T-helper 17 cell (primary cell): ENCODE data around the gene TFF2. TPM values are rescaled to one million over a fixed set of nuclear protein-coding genes. Genes with fewer than 3 reads are reported as not detected.

Experiments
- ATAC-seq: fragments of 150-1000 bp; cut with Tn5 transposase; 2 replicates; pipeline ENCODE4 v1.10.0; 2021; ENCODE audit warnings: mild to moderate bottlenecking, moderate library complexity
- DNase-seq, 3 donors: peaks; one replicate each; pipeline versions ENCODE4 v3.0.0 to v3.0.0-alpha.2; 2020 to 2021
- H3K9me3 ChIP-seq: one replicate; pipeline ENCODE4 v1.7.0; 2013; ENCODE audit warnings: low read length, mild to moderate bottlenecking; ENCODE audit not compliant: control insufficient read depth, poor library complexity, severe bottlenecking
- H3K27ac Mint-ChIP-seq: one replicate; pipeline ENCODE4 v1.8.0; 2022; ENCODE audit warnings: mild to moderate bottlenecking, moderate library complexity, mixed read lengths
- H3K27me3 Mint-ChIP-seq: one replicate; pipeline ENCODE4 v1.8.0; 2022; ENCODE audit warnings: mixed read lengths
- H3K36me3 Mint-ChIP-seq: one replicate; pipeline ENCODE4 v1.8.0; 2022; ENCODE audit warnings: low read depth, mixed read lengths
- H3K4me1 Mint-ChIP-seq: one replicate; pipeline ENCODE4 v1.8.0; 2022; ENCODE audit warnings: mild to moderate bottlenecking, mixed read lengths
- H3K4me3 Mint-ChIP-seq: one replicate; pipeline ENCODE4 v1.8.0; 2022; ENCODE audit warnings: mild to moderate bottlenecking, moderate library complexity, mixed read lengths
- total RNA-seq, 4 donors: library from RNA in 2 of 4; stranded (reverse) in 2 of 4; gene quantifications; one replicate each; pipeline ENCODE4 v1.2.3 and lab custom pipeline; 2022 to 2026

The TFF2 gene
- total RNA-seq, 2 donors from 2014 or later: not detected

DNA sequence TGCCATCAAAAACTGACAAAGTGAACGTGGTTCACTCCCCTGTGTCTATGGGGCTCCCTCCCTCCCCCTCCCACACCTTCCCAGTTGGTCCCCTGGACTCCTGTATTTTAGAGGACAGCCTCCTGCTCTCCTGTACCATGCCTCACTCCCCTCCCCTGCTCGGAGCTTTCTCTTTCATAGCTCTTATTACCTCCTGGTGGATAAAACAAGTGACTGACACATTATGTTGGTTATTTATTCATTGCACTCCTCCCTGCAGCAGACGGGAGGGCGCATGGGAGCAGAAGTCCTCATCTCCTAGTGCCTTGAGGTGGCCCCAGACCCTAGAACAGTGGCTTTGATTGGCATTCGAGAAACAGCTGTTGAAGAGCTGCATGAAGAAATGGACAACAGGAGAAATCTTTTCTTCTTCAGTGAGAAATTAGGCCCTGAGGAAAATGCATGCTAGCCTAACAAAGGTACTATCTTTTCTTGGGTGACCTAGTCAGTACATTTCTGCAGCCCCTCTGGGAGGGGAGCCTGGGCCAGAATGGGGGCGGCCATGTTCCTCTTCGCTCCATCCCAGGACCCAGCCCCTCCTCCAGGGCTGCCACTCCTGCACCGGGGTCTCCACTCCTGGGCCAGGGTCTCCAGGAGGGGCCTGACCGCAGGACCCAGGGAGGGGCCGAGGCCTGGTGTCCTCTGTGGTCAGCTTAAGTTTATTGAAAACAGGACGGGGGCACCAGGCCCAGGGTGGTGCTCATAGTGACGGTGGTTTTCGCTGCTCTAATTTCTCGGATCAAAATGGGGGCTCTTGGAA lies 16.8 kb upstream of the TFF2 start:
- Mint-ChIP-seq H3K27me3 (peaks cover 7% of the 10 kb centered on the region), H3K36me3 (no peaks in the 10 kb centered on the region), H3K27ac (no peak overlapping the region), H3K4me1 (peaks cover 11% of the 10 kb centered on the region), H3K4me3 (no peak overlapping the region)
- ATAC-seq: no peak
- H3K9me3 ChIP-seq: no peaks in the 10 kb centered on the region
- DNase-seq: no peak

DNA sequence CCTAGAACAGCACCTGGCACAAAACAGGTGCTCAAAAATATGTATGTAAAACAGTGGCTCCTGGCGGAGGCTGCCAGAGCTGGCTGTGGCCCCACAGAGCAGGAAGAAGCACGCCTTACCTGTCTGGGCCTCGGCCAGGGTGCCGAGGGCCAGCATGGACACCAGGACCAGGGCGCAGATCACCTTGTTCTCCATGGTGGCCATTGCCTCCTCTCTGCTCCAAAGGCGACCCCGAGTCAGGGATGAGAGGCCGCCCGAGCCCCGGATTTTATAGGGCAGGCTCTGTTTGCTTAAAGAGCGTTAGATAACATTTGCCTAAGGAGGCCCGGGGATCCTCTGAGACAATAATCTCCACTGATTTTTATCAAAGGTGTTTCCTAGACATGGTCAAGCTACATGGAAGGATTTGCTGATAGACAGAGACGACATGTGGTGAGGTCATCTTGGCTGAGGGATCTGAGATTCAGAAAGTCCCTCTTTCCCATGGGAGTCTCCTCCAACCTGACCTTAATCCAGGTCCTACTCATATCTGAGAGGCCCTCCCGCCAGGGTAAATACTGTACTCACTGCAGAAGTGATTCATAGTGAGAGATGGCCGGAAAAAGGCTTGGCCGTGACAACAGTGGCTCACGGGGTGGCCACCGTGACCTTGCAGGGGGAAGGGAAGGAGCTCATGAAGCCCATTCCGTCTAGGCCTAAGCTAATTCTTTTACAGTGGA lies 15.7 kb upstream of the TFF2 start, which contains the start of gene TFF1:
TSS of gene TFF1 (minus strand) at position 244 of the 719 bp plus-strand sequence. CDS start at position 204, 40 bp downstream.
- DNase-seq (no peak), ATAC-seq (no peak)
- peaks cover 14% of the 10 kb centered on the region for H3K27me3 Mint-ChIP-seq
- H3K36me3 Mint-ChIP-seq: no peaks in the 10 kb centered on the region
- H3K4me3 Mint-ChIP-seq: no peak within 1 kb of the TSS
- H3K9me3 ChIP-seq: no peaks in the 10 kb centered on the region
- peaks cover 8% of the 10 kb centered on the region for H3K4me1 Mint-ChIP-seq
- H3K27ac Mint-ChIP-seq: no peak within 1 kb of the TSS

DNA sequence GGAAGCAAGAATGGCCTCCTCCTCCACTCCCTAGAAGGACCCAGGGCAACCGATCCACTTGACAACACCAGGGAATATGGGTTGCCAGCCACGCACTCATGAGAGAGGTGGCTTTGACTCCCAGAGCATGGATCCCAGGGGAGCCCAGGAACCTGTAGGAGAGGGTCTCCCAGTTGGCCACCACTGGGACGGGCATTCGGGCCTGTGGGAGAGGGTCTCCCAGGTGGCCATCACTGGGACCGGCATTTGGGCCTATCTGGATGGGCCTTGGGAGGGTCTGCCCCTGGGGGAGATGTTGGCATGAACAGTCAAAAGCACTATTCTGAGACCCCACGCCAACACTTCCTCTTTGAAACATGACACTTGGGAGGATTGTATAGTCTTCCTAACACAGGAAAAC lies 15.0 kb upstream of the TFF2 start:
- Mint-ChIP-seq H3K27ac (no peak overlapping the region), H3K4me1 (peaks cover 7% of the 10 kb centered on the region), H3K4me3 (no peak overlapping the region), H3K27me3 (peaks cover 14% of the 10 kb centered on the region), H3K36me3 (no peaks in the 10 kb centered on the region)
- ATAC-seq (no peak), DNase-seq (no peak)
- no peaks in the 10 kb centered on the region for H3K9me3 ChIP-seq

DNA sequence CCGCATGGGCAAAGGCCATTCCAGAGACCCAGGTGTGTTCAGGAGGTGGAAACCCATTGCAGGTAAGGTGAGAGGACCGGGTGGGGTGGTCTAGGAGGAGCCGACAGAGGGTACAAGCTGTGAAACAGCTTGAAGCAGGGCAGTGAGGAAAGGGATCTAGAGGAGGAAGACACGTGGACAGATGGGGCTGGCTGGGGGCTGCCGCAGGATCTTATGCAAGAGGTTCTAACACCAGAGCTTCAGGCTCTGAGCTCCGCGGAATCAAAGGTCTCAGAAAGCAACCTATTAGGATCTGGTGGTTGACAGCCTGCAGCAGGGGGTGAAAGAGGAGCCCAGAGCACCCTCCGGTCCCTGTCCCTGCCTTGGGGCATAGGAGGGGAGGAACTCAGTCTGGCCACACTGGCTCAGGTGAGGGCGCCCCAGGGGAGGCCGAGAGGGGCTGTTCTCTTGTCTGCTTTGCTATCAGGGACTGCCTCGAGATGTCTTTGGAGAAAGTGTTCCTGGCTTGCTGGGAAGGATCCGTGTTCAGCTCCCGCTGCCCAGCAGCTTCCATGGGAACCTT lies 13.6 kb upstream of the TFF2 start:
- Mint-ChIP-seq H3K27me3 (peaks cover 14% of the 10 kb centered on the region), H3K27ac (no peak overlapping the region), H3K4me3 (no peak overlapping the region), H3K36me3 (no peaks in the 10 kb centered on the region), H3K4me1 (peaks cover 6% of the 10 kb centered on the region)
- DNase-seq (no peak), ATAC-seq (no peak)
- no peaks in the 10 kb centered on the region for H3K9me3 ChIP-seq

DNA sequence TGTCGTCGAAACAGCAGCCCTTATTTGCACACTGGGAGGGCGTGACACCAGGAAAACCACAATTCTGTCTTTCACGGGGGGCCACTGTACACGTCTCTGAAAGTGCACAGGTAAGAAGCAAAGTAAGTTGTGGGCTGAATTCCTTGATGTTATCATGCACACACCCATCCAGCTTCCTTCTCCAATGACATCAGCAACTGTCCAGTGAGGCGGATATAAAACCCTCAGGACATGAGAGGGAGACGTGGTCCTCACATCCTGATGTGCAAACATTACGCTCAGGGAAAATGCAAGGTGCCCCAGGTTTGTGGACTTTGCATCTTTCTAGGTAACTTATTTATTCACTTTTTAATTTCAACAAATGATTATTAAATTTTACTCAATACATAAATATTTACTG lies 12.5 kb upstream of the TFF2 start:
- ATAC-seq: no peak
- Mint-ChIP-seq H3K4me1 (peaks cover 5% of the 10 kb centered on the region), H3K36me3 (no peaks in the 10 kb centered on the region), H3K27me3 (peaks cover 14% of the 10 kb centered on the region), H3K4me3 (no peak overlapping the region), H3K27ac (no peak overlapping the region)
- no peaks in the 10 kb centered on the region for H3K9me3 ChIP-seq
- no peak for DNase-seq

DNA sequence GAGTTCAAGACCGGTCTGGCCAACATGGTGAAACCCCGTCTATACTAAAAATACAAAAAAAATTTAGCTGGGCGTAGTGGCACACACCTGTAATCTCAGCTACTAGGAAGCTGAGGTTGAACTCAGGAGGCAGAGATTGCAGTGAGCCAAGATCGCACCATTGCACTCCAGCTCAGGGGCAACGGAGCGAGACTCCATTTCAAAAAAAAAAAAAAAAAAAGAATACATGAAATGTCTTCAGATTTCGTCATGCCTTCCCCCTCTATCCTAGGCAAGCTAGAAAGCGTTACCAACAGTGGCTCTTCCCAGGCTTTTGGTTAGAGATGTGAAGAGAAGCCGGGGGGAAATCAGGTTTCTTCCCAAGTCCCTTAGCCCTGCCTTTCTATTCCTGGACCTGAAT lies 11.9 kb upstream of the TFF2 start:
- DNase-seq (no peak), ATAC-seq (no peak)
- Mint-ChIP-seq H3K4me1 (peaks cover 5% of the 10 kb centered on the region), H3K27me3 (peaks cover 14% of the 10 kb centered on the region), H3K27ac (no peak overlapping the region), H3K36me3 (no peaks in the 10 kb centered on the region), H3K4me3 (no peak overlapping the region)
- H3K9me3 ChIP-seq: no peaks in the 10 kb centered on the region

DNA sequence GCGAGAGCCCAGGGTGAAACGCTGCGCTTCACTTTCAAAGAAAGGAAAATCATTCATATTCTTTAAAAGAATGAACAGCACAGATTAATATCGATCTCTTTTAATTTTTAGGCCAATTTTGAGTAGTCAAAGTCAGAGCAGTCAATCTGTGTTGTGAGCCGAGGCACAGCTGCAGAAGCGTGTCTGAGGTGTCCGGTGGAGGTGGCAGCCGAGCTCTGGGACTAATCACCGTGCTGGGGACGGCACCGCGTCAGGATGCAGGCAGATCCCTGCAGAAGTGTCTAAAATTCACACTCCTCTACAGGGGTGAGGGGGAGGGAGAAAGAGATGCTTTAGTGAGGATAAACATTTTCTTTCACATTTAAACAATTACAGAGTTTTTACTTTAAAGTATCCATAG lies 11.4 kb upstream of the TFF2 start:
- Mint-ChIP-seq H3K4me3 (no peak overlapping the region), H3K27me3 (peaks cover 14% of the 10 kb centered on the region), H3K4me1 (peaks cover 5% of the 10 kb centered on the region), H3K36me3 (no peaks in the 10 kb centered on the region), H3K27ac (no peak overlapping the region)
- no peak for DNase-seq
- no peaks in the 10 kb centered on the region for H3K9me3 ChIP-seq
- ATAC-seq: no peak

DNA sequence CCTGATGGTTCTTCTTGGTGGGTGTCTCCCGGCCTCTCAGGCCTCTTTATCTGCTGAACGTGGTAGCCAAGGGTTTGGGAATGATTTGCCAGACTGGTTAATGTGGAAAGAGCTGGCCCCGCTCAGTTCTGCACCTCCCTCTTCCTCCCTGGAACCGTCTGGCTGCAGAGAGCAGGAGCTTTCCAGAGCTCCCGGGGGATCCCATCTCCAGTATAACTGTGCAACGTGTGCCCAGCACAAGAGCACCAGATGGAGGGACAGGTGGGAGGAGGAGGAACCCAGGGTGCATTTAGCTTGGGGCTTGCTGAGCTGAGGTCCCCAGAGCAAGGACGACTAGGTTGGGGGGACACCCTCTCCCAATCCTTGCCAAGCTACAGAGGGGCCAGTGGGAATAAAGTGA lies 10.5 kb upstream of the TFF2 start:
- Mint-ChIP-seq H3K36me3 (no peaks in the 10 kb centered on the region), H3K27ac (no peak overlapping the region), H3K4me1 (peaks cover 5% of the 10 kb centered on the region), H3K27me3 (peaks cover 14% of the 10 kb centered on the region), H3K4me3 (no peak overlapping the region)
- no peaks in the 10 kb centered on the region for H3K9me3 ChIP-seq
- ATAC-seq: no peak
- DNase-seq: no peak

DNA sequence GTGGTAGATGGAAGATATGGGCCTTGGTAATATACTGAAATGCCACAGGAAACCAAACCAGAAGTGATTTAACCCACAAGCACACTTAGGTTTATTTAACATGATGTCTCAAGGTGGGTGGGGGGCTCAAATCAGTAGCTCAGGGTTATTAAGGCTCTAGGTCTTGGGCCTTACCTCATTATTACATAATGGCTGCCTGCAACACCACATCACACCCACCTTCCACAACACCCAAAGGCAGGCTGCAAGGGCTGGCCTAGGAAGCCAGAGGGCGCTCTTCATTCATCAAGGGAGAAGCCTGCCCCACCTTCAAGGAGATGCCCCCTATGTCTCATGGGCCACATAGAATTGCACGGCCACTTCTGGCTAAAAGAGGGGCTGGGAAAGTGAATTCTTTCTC lies 9.5 kb upstream of the TFF2 start:
- no peak overlapping the region for H3K27ac Mint-ChIP-seq
- peaks cover 5% of the 10 kb centered on the region for H3K4me1 Mint-ChIP-seq
- ATAC-seq (no peak), DNase-seq (no peak)
- peaks cover 14% of the 10 kb centered on the region for H3K27me3 Mint-ChIP-seq
- H3K9me3 ChIP-seq: no peaks in the 10 kb centered on the region
- no peak overlapping the region for H3K4me3 Mint-ChIP-seq
- H3K36me3 Mint-ChIP-seq: no peaks in the 10 kb centered on the region

DNA sequence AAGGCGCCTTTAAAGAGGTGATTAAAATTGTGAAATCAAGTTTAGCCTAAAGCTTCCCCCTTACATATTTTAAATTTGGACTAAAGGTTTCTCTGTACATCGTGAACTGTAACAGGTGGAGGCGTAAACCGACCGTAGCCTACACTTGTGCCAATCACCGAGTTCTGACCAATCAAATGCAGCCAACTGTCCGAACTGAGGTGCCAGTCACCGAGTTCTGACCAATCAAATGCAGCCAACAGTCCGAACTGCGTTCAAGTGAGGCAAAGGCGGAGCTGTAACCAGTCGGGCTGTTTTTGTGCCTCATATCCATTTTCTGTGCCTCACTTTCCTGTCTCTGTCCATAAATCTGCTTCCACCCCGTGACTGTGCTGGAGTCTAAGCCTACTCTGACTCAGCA lies 8.1 kb upstream of the TFF2 start:
- Mint-ChIP-seq H3K4me3 (no peak overlapping the region), H3K4me1 (peaks cover 2% of the 10 kb centered on the region), H3K27ac (no peak overlapping the region), H3K27me3 (peaks cover 10% of the 10 kb centered on the region), H3K36me3 (no peaks in the 10 kb centered on the region)
- H3K9me3 ChIP-seq: no peaks in the 10 kb centered on the region
- no peak for ATAC-seq
- no peak for DNase-seq

DNA sequence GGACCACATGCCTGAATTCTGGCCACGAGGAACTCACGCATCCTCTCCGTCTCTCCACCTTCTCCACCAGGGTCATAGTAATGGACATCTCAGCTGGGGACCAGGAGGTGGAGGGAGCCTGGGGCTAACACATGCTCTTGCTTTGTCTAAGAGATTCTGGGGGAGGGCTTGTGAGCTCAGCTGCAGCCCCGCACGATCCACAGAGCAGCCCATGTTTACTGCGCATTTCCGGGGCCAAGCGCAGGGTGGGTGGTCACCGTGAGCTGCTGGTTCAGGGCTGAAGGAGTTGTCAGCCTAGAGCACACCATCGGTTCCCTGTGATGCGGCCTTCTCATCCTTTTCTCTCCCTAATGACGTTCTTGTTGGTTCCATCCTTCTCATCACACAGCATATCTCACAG lies 7.5 kb upstream of the TFF2 start:
- H3K27ac Mint-ChIP-seq: no peak overlapping the region
- H3K4me1 Mint-ChIP-seq: peaks cover 2% of the 10 kb centered on the region
- no peak overlapping the region for H3K4me3 Mint-ChIP-seq
- no peak for DNase-seq
- ATAC-seq: no peak
- H3K36me3 Mint-ChIP-seq: no peaks in the 10 kb centered on the region
- H3K27me3 Mint-ChIP-seq: peaks cover 7% of the 10 kb centered on the region
- H3K9me3 ChIP-seq: no peaks in the 10 kb centered on the region

DNA sequence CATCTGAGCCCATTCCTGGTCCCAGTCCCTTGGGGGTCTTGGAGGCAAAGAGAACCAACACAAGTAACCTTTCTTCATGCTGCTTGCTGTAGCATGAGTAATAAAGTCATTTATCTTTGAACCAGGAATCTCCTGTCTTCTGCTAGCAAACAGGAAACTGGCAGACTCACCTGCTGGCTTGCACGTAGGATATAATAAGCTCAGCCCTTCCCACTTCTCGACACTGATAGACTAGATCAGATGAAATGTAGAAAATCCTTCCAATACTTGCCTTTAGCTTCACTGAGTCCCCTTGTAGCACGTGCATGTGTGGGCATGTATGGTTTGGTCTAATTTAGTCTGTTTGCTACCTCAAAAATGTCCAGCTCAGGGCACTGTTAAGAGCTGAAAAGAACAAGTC lies 6.5 kb upstream of the TFF2 start:
- Mint-ChIP-seq H3K4me1 (peaks cover 2% of the 10 kb centered on the region), H3K4me3 (no peak overlapping the region), H3K27me3 (peaks cover 7% of the 10 kb centered on the region), H3K27ac (no peak overlapping the region), H3K36me3 (no peaks in the 10 kb centered on the region)
- DNase-seq: no peak
- no peaks in the 10 kb centered on the region for H3K9me3 ChIP-seq
- no peak for ATAC-seq

DNA sequence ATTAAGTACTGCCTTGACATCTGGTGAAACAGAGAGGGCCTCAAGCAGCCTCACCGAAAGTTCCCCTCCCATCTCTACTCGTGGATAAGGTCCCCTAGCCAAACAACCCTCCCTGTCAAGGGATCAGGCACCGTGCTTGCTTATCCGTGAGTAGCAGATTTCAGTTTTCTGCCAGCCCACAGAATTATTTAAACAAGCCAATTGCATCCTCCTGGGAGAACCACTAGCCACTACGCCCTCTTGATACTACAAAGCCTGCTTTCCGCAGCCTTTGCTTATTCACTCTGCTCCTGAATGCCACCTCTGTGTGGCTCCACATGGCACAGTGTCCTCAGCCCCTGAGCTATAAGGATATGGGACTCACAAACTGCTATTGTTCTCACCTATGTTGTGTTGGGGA lies 5.9 kb upstream of the TFF2 start:
- DNase-seq (no peak), ATAC-seq (no peak)
- peaks cover 2% of the 10 kb centered on the region for H3K4me1 Mint-ChIP-seq
- no peak overlapping the region for H3K27ac Mint-ChIP-seq
- H3K9me3 ChIP-seq: no peaks in the 10 kb centered on the region
- no peaks in the 10 kb centered on the region for H3K36me3 Mint-ChIP-seq
- H3K4me3 Mint-ChIP-seq: no peak overlapping the region
- H3K27me3 Mint-ChIP-seq: peaks cover under 1% of the 10 kb centered on the region
